ENCODE data around the gene CDIPT. TPM values are rescaled to one million over a fixed set of nuclear protein-coding genes. Genes with fewer than 3 reads are reported as not detected.
A peak's percentile ranks its signal among the peaks of the same experiment; 100 is the strongest.

CDIPT gene
- total RNA-seq, 2 donors from 2014 or later: 39.6 TPM

- no peaks in the 10 kb centered on the region for H3K27me3 Mint-ChIP-seq
- peak overlapping the region; percentile 98 for H3K4me3 Mint-ChIP-seq
- H3K36me3 Mint-ChIP-seq (ENCODE audit: low read depth): peaks cover 2% of the 10 kb centered on the region
- ATAC-seq: no peak
- H3K27ac Mint-ChIP-seq: peak overlapping the region; percentile 96
- peaks cover 49% of the 10 kb centered on the region for H3K4me1 Mint-ChIP-seq
- DNase-seq: no peak
- no peaks in the 10 kb centered on the region for H3K9me3 ChIP-seq (ENCODE audit: control insufficient read depth, low read length, poor library complexity, severe bottlenecking)
Measured at GRCh38 chr16:29813644-29814562, 49.1 kb downstream of the CDIPT start.

DNA sequence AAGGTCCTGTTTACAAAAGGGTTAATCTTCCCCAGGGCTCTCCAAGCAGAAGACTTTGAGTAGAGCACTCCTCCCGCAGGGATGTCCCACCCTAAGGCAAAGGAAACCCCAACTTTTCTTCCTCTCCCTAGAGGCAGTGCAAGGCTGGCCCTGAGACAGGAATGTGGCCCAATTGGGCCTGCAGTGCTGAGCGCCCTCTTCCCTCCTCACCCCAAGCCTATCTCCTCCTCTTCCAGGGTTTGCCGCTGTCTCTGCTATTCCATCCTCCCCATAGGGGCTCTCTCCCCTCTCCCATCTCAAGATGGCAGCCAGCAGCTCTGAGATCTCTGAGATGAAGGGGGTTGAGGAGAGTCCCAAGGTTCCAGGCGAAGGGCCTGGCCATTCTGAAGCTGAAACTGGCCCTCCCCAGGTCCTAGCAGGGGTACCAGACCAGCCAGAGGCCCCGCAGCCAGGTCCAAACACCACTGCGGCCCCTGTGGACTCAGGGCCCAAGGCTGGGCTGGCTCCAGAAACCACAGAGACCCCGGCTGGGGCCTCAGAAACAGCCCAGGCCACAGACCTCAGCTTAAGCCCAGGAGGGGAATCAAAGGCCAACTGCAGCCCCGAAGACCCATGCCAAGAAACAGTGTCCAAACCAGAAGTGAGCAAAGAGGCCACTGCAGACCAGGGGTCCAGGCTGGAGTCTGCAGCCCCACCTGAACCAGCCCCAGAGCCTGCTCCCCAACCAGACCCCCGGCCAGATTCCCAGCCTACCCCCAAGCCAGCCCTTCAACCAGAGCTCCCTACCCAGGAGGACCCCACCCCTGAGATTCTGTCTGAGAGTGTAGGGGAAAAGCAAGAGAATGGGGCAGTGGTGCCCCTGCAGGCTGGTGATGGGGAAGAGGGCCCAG is 50.0 kb downstream of the CDIPT start:
- DNase-seq (no peak), ATAC-seq (no peak)
- Mint-ChIP-seq H3K4me1 (peaks cover 52% of the 10 kb centered on the region), H3K36me3 (ENCODE audit: low read depth) (peaks cover 4% of the 10 kb centered on the region), H3K4me3 (peak overlapping the region; percentile 93), H3K27ac (peak overlapping the region; percentile 49), H3K27me3 (no peaks in the 10 kb centered on the region)
- H3K9me3 ChIP-seq (ENCODE audit: control insufficient read depth, low read length, poor library complexity, severe bottlenecking): no peaks in the 10 kb centered on the region

DNA sequence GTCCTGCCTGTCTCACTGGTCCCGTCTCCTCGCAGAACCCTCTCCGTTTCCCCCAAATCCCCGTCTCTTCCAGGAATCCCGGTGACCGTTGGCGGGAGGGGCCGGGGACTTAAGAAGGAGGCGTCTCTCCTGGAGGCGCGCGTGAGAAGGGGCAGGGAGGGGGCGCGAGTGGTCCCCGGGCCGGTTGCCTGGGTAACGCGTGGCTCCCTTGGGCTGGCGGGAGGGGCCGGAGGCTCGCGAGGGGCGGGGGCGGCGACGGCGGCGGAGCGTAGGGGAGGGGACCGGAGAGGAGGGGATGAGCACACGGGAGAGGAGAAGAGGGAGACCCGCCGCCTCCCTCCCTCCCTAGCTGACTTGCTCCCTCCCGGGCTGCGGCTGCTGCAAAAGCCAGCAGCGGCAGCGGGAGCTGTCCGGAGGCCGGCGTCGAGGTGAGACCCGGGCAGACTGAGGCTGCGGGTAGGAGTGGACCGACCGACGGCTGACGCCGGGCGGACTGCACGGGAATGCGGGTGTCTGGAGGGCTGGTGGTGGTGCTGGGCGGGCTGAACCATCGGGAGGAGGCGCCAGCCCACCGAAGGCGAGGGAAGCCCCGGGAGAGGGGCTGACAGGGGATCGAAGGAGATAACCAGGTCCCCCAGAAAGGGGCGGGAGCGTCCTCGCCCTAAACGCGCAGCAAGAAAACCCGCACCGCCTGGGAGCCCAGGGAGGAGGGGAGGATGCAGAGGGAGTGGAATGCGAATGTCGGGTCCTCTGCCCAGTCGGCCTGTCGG is 50.9 kb downstream of the CDIPT start, which contains the start of gene PRRT2:
PRRT2 (plus strand) TSS at position 298 of the 770 bp plus-strand sequence. CDS start 862 bp downstream, outside the sequence.
- DNase-seq (peak in 2 of 3 donors; percentile 48 to 57), ATAC-seq (no peak)
- Mint-ChIP-seq H3K27ac (peak within 1 kb of the TSS; percentile 82), H3K36me3 (ENCODE audit: low read depth) (peaks cover 4% of the 10 kb centered on the region), H3K4me3 (peak within 1 kb of the TSS; percentile 93), H3K4me1 (peaks cover 55% of the 10 kb centered on the region), H3K27me3 (no peaks in the 10 kb centered on the region)
- no peaks in the 10 kb centered on the region for H3K9me3 ChIP-seq (ENCODE audit: control insufficient read depth, low read length, poor library complexity, severe bottlenecking)

GRCh38 chr16:29811170-29811895 is 51.7 kb downstream of the CDIPT start:
- Mint-ChIP-seq H3K4me3 (peak overlapping the region; percentile 93), H3K27me3 (no peaks in the 10 kb centered on the region), H3K27ac (peak overlapping the region; percentile 82), H3K36me3 (ENCODE audit: low read depth) (peaks cover 4% of the 10 kb centered on the region), H3K4me1 (peaks cover 53% of the 10 kb centered on the region)
- H3K9me3 ChIP-seq (ENCODE audit: control insufficient read depth, low read length, poor library complexity, severe bottlenecking): no peaks in the 10 kb centered on the region
- ATAC-seq (peak; percentile 30), DNase-seq (peak in 2 of 3 donors; percentile 57 to 60)

GRCh38 chr16:29810699-29811169 is 52.3 kb downstream of the CDIPT start:
- no peak for DNase-seq
- Mint-ChIP-seq H3K27ac (peak overlapping the region; percentile 82), H3K4me3 (peak overlapping the region; percentile 93), H3K36me3 (ENCODE audit: low read depth) (peaks cover 2% of the 10 kb centered on the region), H3K4me1 (peaks cover 50% of the 10 kb centered on the region), H3K27me3 (no peaks in the 10 kb centered on the region)
- ATAC-seq: no peak
- H3K9me3 ChIP-seq (ENCODE audit: control insufficient read depth, low read length, poor library complexity, severe bottlenecking): no peaks in the 10 kb centered on the region

GRCh38 chr16:29809850-29810698 is 53.0 kb downstream of the CDIPT start:
- Mint-ChIP-seq H3K4me1 (peaks cover 48% of the 10 kb centered on the region), H3K27ac (peak overlapping the region; percentile 82), H3K27me3 (no peaks in the 10 kb centered on the region), H3K36me3 (ENCODE audit: low read depth) (peaks cover 2% of the 10 kb centered on the region), H3K4me3 (peak overlapping the region; percentile 93)
- DNase-seq (peak in 1 of 3 donors; percentile 40), ATAC-seq (no peak)
- H3K9me3 ChIP-seq (ENCODE audit: control insufficient read depth, low read length, poor library complexity, severe bottlenecking): no peaks in the 10 kb centered on the region

GRCh38 chr16:29809031-29809747 is 53.8 kb downstream of the CDIPT start:
- H3K9me3 ChIP-seq (ENCODE audit: control insufficient read depth, low read length, poor library complexity, severe bottlenecking): no peaks in the 10 kb centered on the region
- DNase-seq (no peak), ATAC-seq (no peak)
- peaks cover 47% of the 10 kb centered on the region for H3K4me1 Mint-ChIP-seq
- H3K36me3 Mint-ChIP-seq (ENCODE audit: low read depth): peaks cover 2% of the 10 kb centered on the region
- peak overlapping the region; percentile 95 for H3K4me3 Mint-ChIP-seq
- H3K27ac Mint-ChIP-seq: peak overlapping the region; percentile 95
- H3K27me3 Mint-ChIP-seq: no peaks in the 10 kb centered on the region

Other genes starting within 250 kb of the CDIPT start
- gene SPN, start 200.0 kb downstream of the CDIPT start, total RNA-seq: 100 to 1,000 TPM; 122 to 147 TPM
- gene QPRT, start 184.0 kb downstream of the CDIPT start, total RNA-seq: under 1 TPM; 0.72 to 0.96 TPM
- 100 to 1,000 TPM; 172 to 259 TPM for gene C16orf54, start 117.2 kb downstream of the CDIPT start, total RNA-seq
- not detected for gene ZG16, start 85.0 kb downstream of the CDIPT start, total RNA-seq
- gene KIF22, start 72.5 kb downstream of the CDIPT start, total RNA-seq: 10 to 100 TPM; 74.3 to 89.0 TPM
- gene MAZ, start 56.7 kb downstream of the CDIPT start, total RNA-seq: 100 to 1,000 TPM; 242 to 254 TPM
- 1 to 10 TPM; 2.0 to 3.4 TPM for gene PRRT2, start 51.0 kb downstream of the CDIPT start, total RNA-seq
- gene PAGR1, start 47.1 kb downstream of the CDIPT start, total RNA-seq: 10 to 100 TPM; 15.2 to 16.3 TPM
- 100 to 1,000 TPM; 141 to 154 TPM for gene MVP, start 42.8 kb downstream of the CDIPT start, total RNA-seq
- gene SEZ6L2, start 36.3 kb upstream of the CDIPT start, total RNA-seq: not detected
- not detected for gene ASPHD1, start 37.3 kb upstream of the CDIPT start, total RNA-seq
- gene KCTD13, start 63.0 kb upstream of the CDIPT start, total RNA-seq: 10 to 100 TPM; 44.1 to 48.4 TPM
- gene TMEM219, start 98.9 kb upstream of the CDIPT start, total RNA-seq: 10 to 100 TPM; 68.8 to 80.3 TPM
- 10 to 100 TPM; 21.0 to 22.9 TPM for gene TAOK2, start 110.6 kb upstream of the CDIPT start, total RNA-seq
- 10 to 100 TPM; 11.3 to 11.5 TPM for gene HIRIP3, start 132.4 kb upstream of the CDIPT start, total RNA-seq
- gene INO80E, start 133.0 kb upstream of the CDIPT start, total RNA-seq: 10 to 100 TPM; 72.4 to 76.7 TPM
- under 1 TPM in 1 of 2 donors, not detected in 1; 0.16 TPM for gene DOC2A, start 147.8 kb upstream of the CDIPT start, total RNA-seq
- gene C16orf92, start 160.0 kb upstream of the CDIPT start, total RNA-seq: not detected
- not detected for gene TLCD3B, start 168.0 kb upstream of the CDIPT start, total RNA-seq
- 100 to 1,000 TPM; 421 to 426 TPM for gene ALDOA, start 202.5 kb upstream of the CDIPT start, total RNA-seq
- gene PPP4C, start 212.8 kb upstream of the CDIPT start, total RNA-seq: 10 to 100 TPM; 80.8 to 89.3 TPM
- under 1 TPM; 0.65 to 0.94 TPM for gene TBX6, start 228.7 kb upstream of the CDIPT start, total RNA-seq
- gene YPEL3, start 233.0 kb upstream of the CDIPT start, total RNA-seq: 100 to 1,000 TPM in 1 of 2 donors, 10 to 100 TPM in 1; 94.9 to 131 TPM